Measurements from ENCODE around the gene CDC14A. TPM values are rescaled to one million over a fixed set of nuclear protein-coding genes. Genes with fewer than 3 reads are reported as not detected.

Gene CDC14A
- total RNA-seq, 1 experiment from 2014 or later, result 24.7 TPM

GRCh38 chr1:100340494-100340893, 11.8 kb upstream of the CDC14A start:
- no peak for DNase-seq
- Histone ChIP-seq H3K9me3 (ENCODE audit: low read length) (no peaks in the 10 kb centered on the region), H4K20me1 (ENCODE audit: insufficient read depth, low read depth, low read length) (no peaks in the 10 kb centered on the region), H2AFZ (ENCODE audit: low read length) (no peak overlapping the region), H3K4me1 (ENCODE audit: low read length) (no peaks in the 10 kb centered on the region; the same call in 1 of the 2 replicates), H3K4me2 (ENCODE audit: low read depth, low read length, poor library complexity, severe bottlenecking) (no peak overlapping the region), H3K79me2 (ENCODE audit: low read length) (no peaks in the 10 kb centered on the region), H3K9me2 (replicated peaks; ENCODE audit: insufficient read depth, low read length) (no peaks in the 10 kb centered on the region), H3K9ac (ENCODE audit: low read length) (no peak overlapping the region), H3K27ac (ENCODE audit: low read length) (no peak overlapping the region), H3K36me3 (ENCODE audit: insufficient read depth, low read length) (no peaks in the 10 kb centered on the region), H3K27me3 (ENCODE audit: low read length) (no peaks in the 10 kb centered on the region), H3K4me3 (ENCODE audit: low read length) (no peak overlapping the region)

DNA sequence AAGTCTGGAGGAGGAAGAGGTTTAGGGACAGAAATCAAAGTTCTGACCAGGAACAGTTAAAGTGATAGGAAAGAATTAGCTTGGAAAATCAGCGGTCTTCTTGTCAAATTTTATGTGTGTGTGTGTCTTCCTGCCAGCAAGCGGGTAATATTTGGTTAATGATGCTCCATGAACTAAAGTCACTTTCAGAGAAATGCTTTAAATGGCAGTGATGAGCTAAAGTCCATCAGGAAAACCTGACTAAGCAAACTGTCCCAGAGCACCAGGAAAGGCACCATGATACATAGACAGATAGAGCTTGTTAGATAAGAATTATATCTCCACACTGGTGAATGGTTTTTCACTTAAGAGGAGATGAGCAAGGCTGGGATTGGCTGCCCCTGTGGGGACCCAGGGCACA, 10.0 kb upstream of the CDC14A start:
- DNase-seq, result no peak
- H3K9ac ChIP-seq (ENCODE audit: low read length), result no peak overlapping the region
- no peaks in the 10 kb centered on the region for H3K4me1 ChIP-seq (ENCODE audit: low read length)
- H2AFZ ChIP-seq (ENCODE audit: low read length), result no peak overlapping the region
- H3K27ac ChIP-seq (ENCODE audit: low read length), result no peak overlapping the region
- H3K4me2 ChIP-seq (ENCODE audit: low read depth, low read length, poor library complexity, severe bottlenecking), result no peak overlapping the region
- H3K9me2 ChIP-seq (replicated peaks; ENCODE audit: insufficient read depth, low read length), result no peaks in the 10 kb centered on the region
- no peaks in the 10 kb centered on the region for H4K20me1 ChIP-seq (ENCODE audit: insufficient read depth, low read depth, low read length)
- no peaks in the 10 kb centered on the region for H3K36me3 ChIP-seq (ENCODE audit: insufficient read depth, low read length)
- H3K9me3 ChIP-seq (ENCODE audit: low read length), result no peaks in the 10 kb centered on the region
- no peak overlapping the region for H3K4me3 ChIP-seq (ENCODE audit: low read length)
- H3K27me3 ChIP-seq (ENCODE audit: low read length), result no peaks in the 10 kb centered on the region
- no peaks in the 10 kb centered on the region for H3K79me2 ChIP-seq (ENCODE audit: low read length)

GRCh38 chr1:100343897-100344296, 8.4 kb upstream of the CDC14A start:
- Histone ChIP-seq H3K9me3 (ENCODE audit: low read length) (no peaks in the 10 kb centered on the region), H3K79me2 (ENCODE audit: low read length) (no peaks in the 10 kb centered on the region), H2AFZ (ENCODE audit: low read length) (no peak overlapping the region), H3K36me3 (ENCODE audit: insufficient read depth, low read length) (no peaks in the 10 kb centered on the region), H3K9me2 (replicated peaks; ENCODE audit: insufficient read depth, low read length) (no peaks in the 10 kb centered on the region), H3K9ac (ENCODE audit: low read length) (no peak overlapping the region), H3K27ac (ENCODE audit: low read length) (no peak overlapping the region), H3K4me2 (ENCODE audit: low read depth, low read length, poor library complexity, severe bottlenecking) (no peak overlapping the region), H4K20me1 (ENCODE audit: insufficient read depth, low read depth, low read length) (no peaks in the 10 kb centered on the region), H3K27me3 (ENCODE audit: low read length) (no peaks in the 10 kb centered on the region), H3K4me3 (ENCODE audit: low read length) (no peak overlapping the region), H3K4me1 (ENCODE audit: low read length) (no peaks in the 10 kb centered on the region)
- no peak for DNase-seq

DNA sequence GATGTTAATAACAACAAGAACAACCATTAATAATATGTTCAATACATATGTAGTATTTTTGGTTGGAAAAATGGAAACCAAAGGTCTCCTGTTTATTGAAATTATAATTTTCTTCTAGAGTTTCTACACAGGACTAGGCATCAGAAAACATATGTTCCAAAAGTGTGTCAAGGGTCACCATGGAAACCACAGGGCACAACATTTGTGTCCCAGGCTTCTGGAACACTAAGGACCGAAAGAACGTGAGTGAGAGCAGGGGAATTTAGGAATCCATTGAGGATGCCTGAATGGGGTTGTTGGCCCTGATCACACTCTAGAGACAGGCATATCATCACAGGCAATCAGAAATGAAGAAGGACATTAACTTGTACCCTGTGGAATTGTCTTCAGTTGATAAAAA, 7.5 kb upstream of the CDC14A start:
- H2AFZ ChIP-seq (ENCODE audit: low read length), result no peak overlapping the region
- H3K4me2 ChIP-seq (ENCODE audit: low read depth, low read length, poor library complexity, severe bottlenecking), result no peak overlapping the region
- no peaks in the 10 kb centered on the region for H3K9me2 ChIP-seq (replicated peaks; ENCODE audit: insufficient read depth, low read length)
- H3K27ac ChIP-seq (ENCODE audit: low read length), result no peak overlapping the region
- H4K20me1 ChIP-seq (ENCODE audit: insufficient read depth, low read depth, low read length), result no peaks in the 10 kb centered on the region
- DNase-seq, result no peak
- no peak overlapping the region for H3K4me3 ChIP-seq (ENCODE audit: low read length)
- H3K9ac ChIP-seq (ENCODE audit: low read length), result no peak overlapping the region
- no peaks in the 10 kb centered on the region for H3K36me3 ChIP-seq (ENCODE audit: insufficient read depth, low read length)
- no peaks in the 10 kb centered on the region for H3K4me1 ChIP-seq (ENCODE audit: low read length)
- H3K79me2 ChIP-seq (ENCODE audit: low read length), result no peaks in the 10 kb centered on the region
- no peaks in the 10 kb centered on the region for H3K27me3 ChIP-seq (ENCODE audit: low read length)
- no peaks in the 10 kb centered on the region for H3K9me3 ChIP-seq (ENCODE audit: low read length)

- H3K36me3 ChIP-seq (ENCODE audit: insufficient read depth, low read length), result no peaks in the 10 kb centered on the region
- H2AFZ ChIP-seq (ENCODE audit: low read length), result no peak overlapping the region
- no peak overlapping the region for H3K27ac ChIP-seq (ENCODE audit: low read length)
- DNase-seq, result no peak
- H3K79me2 ChIP-seq (ENCODE audit: low read length), result no peaks in the 10 kb centered on the region
- H3K4me2 ChIP-seq (ENCODE audit: low read depth, low read length, poor library complexity, severe bottlenecking), result no peak overlapping the region
- H3K9ac ChIP-seq (ENCODE audit: low read length), result no peak overlapping the region
- no peaks in the 10 kb centered on the region for H3K9me2 ChIP-seq (replicated peaks; ENCODE audit: insufficient read depth, low read length)
- H4K20me1 ChIP-seq (ENCODE audit: insufficient read depth, low read depth, low read length), result no peaks in the 10 kb centered on the region
- H3K4me3 ChIP-seq (ENCODE audit: low read length), result no peak overlapping the region
- H3K27me3 ChIP-seq (ENCODE audit: low read length), result no peaks in the 10 kb centered on the region
- H3K4me1 ChIP-seq (ENCODE audit: low read length), result peaks cover 8% of the 10 kb centered on the region
- no peaks in the 10 kb centered on the region for H3K9me3 ChIP-seq (ENCODE audit: low read length)
Observed at GRCh38 chr1:100346387-100346786, 5.9 kb upstream of the CDC14A start.

- H3K27me3 ChIP-seq (ENCODE audit: low read length), result no peaks in the 10 kb centered on the region
- H3K4me1 ChIP-seq (ENCODE audit: low read length), result peaks cover 8% of the 10 kb centered on the region
- no peaks in the 10 kb centered on the region for H3K9me2 ChIP-seq (replicated peaks; ENCODE audit: insufficient read depth, low read length)
- H4K20me1 ChIP-seq (ENCODE audit: insufficient read depth, low read depth, low read length), result no peaks in the 10 kb centered on the region
- H3K4me3 ChIP-seq (ENCODE audit: low read length), result no peak overlapping the region
- DNase-seq, result no peak
- no peak overlapping the region for H3K9ac ChIP-seq (ENCODE audit: low read length)
- no peak overlapping the region for H2AFZ ChIP-seq (ENCODE audit: low read length)
- H3K4me2 ChIP-seq (ENCODE audit: low read depth, low read length, poor library complexity, severe bottlenecking), result no peak overlapping the region
- H3K36me3 ChIP-seq (ENCODE audit: insufficient read depth, low read length), result no peaks in the 10 kb centered on the region
- no peak overlapping the region for H3K27ac ChIP-seq (ENCODE audit: low read length)
- H3K9me3 ChIP-seq (ENCODE audit: low read length), result no peaks in the 10 kb centered on the region
- H3K79me2 ChIP-seq (ENCODE audit: low read length), result no peaks in the 10 kb centered on the region
Observed at GRCh38 chr1:100347009-100347966, 5.0 kb upstream of the CDC14A start.

DNA sequence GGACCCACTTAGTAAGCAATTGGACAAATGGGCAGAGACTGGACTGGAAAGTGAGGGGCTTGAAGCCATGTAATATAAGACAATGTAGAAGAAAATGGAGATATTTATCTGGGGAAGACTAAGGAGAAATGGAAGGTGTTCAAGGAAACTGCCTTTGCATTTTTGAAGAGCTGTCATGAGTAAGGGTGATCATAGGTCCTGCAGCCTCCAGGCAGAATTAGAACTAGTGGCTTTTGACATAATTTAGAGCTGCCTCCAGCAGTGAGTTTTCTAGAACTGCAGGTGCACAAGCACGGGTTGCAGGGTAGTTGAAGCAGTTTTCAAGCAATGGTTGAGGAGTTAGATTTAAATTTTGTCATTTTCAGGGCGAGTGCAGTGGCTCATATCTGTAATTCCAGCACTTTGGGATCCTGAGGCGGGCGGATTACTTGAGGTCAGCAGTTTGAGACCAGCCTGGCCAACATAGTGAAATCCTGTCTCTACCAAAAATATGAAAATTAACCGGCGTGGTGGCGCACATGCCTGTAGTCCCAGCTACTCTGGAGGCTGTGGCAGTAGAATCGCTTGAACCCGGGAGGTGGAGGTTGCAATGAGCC, 3.7 kb upstream of the CDC14A start:
- H3K79me2 ChIP-seq (ENCODE audit: low read length), result peaks cover 12% of the 10 kb centered on the region
- no peak for DNase-seq
- H3K9ac ChIP-seq (ENCODE audit: low read length), result no peak overlapping the region
- no peak overlapping the region for H3K4me3 ChIP-seq (ENCODE audit: low read length)
- H3K36me3 ChIP-seq (ENCODE audit: insufficient read depth, low read length), result no peaks in the 10 kb centered on the region
- no peak overlapping the region for H3K4me2 ChIP-seq (ENCODE audit: low read depth, low read length, poor library complexity, severe bottlenecking)
- H3K27ac ChIP-seq (ENCODE audit: low read length), result no peak overlapping the region
- no peaks in the 10 kb centered on the region for H3K27me3 ChIP-seq (ENCODE audit: low read length)
- no peak overlapping the region for H2AFZ ChIP-seq (ENCODE audit: low read length)
- no peaks in the 10 kb centered on the region for H3K9me2 ChIP-seq (replicated peaks; ENCODE audit: insufficient read depth, low read length)
- no peaks in the 10 kb centered on the region for H4K20me1 ChIP-seq (ENCODE audit: insufficient read depth, low read depth, low read length)
- no peaks in the 10 kb centered on the region for H3K9me3 ChIP-seq (ENCODE audit: low read length)
- peaks cover 10% of the 10 kb centered on the region for H3K4me1 ChIP-seq (ENCODE audit: low read length)

GRCh38 chr1:100349246-100349645, 3.1 kb upstream of the CDC14A start:
- Histone ChIP-seq H3K4me2 (ENCODE audit: low read depth, low read length, poor library complexity, severe bottlenecking) (no peak overlapping the region), H3K9ac (ENCODE audit: low read length) (no peak overlapping the region), H4K20me1 (ENCODE audit: insufficient read depth, low read depth, low read length) (no peaks in the 10 kb centered on the region), H3K79me2 (ENCODE audit: low read length) (peaks cover 17% of the 10 kb centered on the region), H3K4me3 (ENCODE audit: low read length) (no peak overlapping the region), H2AFZ (ENCODE audit: low read length) (no peak overlapping the region), H3K27me3 (ENCODE audit: low read length) (no peaks in the 10 kb centered on the region), H3K27ac (ENCODE audit: low read length) (no peak overlapping the region), H3K9me3 (ENCODE audit: low read length) (no peaks in the 10 kb centered on the region), H3K4me1 (ENCODE audit: low read length) (peaks cover 16% of the 10 kb centered on the region), H3K9me2 (replicated peaks; ENCODE audit: insufficient read depth, low read length) (no peaks in the 10 kb centered on the region), H3K36me3 (ENCODE audit: insufficient read depth, low read length) (no peaks in the 10 kb centered on the region)
- DNase-seq, result no peak
